ENCODE data around the gene TFDP1.
A peak's percentile ranks its signal among the peaks of the same experiment; 100 is the strongest.

The TFDP1 gene

DNA sequence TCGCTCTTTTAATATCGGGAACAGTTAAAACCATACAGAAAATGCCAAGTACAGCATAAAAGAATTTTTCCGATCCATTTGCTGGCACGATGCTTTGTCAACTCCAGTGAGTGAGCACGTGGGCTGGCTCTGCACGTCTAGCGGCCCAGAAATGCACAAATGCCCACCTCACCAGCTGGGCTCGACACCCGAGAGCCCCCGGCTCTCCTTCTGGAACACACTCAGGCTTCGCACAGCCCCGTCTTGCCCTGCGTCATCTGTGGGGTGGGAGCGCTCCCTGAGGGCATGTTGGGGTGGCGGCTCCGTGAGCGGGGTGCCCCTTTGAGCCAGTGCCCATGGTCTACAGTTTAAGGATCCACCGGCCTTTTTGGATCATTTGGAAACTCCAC, 48.9 kb downstream of the TFDP1 start:
- DNase-seq (ENCODE audit: low spot score) = no peak

DNA sequence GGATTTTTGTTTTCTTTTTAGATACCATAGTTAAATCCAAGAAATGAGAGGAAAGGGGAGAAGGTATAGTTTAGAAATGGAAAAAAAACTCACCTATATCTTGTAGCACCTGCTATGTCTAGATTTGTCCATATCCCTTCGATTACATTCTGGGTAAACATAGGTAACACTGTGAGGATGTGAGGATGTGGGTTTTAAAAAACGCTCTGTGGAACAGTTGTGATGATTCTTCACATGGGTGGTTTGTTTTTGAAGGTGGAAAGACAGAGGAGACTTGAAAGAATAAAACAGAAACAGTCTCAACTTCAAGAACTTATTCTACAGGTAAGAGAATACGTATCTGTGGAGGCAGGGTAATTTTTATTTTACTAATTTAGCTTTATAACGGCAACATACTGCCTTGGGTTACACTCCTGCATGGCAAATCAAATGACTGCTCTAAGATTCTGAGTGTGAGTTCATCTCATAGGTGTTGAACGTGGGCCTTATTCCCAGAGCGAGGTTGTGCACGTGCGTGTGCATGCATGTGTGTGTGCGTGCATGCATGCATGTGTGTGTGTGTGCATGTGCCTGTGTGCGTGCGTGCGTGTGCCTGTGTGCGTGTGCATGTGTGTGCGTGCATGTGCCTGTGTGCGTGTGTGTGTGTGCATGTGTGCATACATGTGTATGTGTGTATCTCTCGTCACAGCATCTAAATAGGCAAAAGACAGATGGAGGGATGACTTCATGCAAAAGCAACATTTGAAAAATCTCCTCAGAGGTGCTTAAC, 49.9 kb downstream of the TFDP1 start:
- DNase-seq (ENCODE audit: low spot score) = no peak

DNA sequence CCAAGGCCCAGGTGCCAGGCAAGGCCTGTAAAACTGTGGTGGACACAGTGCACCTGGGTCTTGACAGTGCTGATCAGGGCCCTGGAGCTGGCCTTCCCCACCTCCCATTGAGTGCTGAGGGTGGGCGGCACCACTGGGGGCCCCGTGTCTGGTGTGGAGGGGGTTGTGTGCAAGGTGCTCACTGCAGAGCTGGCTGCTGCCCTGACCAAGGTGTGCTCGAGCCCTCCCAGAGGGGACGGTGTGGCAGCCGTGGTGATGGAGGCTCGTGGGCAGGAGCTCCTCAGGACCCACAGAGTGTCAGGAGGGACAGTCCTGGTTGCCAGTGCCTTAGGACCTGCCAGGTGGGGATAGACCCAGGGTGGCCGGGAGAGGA, 50.5 kb downstream of the TFDP1 start:
- no peak for DNase-seq (ENCODE audit: low spot score)

DNA sequence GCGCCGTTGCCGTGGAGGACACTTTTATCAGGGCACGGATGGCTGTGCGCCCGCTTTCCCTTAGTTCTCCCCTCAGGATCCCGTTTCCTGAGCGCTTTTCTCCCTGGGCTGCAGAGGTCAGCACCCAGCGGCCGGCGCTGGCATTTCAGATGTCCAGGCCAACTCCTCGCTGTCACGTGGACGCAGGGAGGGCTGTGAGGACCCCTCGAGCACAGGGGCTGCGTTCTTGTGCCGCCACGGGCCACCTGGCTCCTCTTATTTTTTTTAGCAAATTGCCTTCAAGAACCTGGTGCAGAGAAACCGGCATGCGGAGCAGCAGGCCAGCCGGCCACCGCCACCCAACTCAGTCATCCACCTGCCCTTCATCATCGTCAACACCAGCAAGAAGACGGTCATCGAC, 51.2 kb downstream of the TFDP1 start:
- DNase-seq (ENCODE audit: low spot score) = no peak

DNA sequence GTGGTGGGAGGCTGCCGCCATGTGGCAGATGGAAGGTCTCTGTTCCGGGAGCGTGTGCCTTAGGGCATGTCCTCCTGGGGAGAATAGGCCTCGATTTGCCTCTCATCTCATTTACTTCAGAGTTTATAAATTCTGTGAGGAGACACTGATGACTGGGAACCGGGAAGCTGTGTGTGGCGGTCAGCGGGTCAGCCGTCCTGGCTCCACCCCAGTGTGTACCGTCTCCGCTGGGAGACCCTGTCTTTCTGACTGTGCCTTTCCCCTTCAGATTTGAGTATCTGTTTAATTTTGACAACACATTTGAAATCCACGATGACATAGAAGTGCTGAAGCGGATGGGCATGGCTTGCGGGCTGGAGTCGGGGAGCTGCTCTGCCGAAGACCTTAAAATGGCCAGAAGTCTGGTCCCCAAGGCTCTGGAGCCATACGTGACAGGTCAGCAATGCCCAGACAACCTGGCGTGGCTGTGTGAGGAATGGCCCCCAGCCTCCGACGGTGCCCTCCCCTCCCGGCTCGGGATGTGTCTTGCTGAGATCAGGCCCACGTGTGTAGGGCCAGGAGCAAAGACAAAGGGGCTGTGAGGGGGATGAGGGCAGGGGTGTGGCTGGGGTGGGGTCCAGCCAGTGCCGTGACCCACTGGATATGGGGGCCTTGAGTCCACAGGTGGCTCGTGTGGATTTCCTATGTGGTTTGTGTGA, 51.9 kb downstream of the TFDP1 start:
- DNase-seq (ENCODE audit: low spot score) = no peak

DNA sequence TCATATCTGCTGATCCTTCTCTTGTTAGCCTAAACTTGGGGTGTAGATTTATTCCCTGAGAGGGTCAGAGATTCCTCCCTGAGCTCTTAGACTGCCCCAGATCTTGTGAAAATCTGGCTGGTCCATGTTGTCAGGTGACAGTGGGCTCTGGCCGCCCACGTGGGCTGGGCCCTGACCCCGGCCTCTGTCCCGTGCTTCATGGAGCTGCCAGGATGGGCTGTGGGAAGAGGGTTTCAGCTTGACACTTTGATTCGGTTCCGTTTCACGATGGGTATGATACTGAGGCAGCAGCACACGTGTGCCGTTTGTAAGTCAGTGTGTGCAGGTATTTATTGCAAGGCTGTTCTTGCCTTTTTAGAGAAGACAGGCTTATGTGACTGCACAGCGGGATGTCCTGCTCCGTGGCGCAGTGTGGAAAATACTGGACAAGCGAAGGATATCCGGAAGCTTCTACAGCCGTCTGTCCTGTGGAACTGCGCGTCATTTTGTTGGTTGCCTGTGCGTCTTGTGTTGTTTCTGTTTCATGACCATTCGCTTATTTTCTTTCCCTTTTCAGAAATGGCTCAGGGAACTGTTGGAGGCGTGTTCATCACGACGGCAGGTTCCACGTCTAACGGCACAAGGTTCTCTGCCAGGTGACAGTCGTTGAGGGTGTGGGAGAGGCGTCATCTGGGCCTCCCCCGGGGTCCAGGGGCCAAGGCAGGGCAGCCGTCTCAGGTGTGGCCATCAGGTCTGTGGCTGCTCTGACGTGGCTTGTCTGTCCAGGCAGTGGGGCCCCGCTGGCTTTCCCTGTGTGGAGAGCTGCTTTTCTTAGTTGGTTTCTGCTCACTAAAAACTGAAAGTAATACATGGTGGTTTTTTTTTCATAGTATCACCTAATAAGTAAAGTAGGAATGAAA, 53.0 kb downstream of the TFDP1 start:
- DNase-seq (ENCODE audit: low spot score) = no peak

DNA sequence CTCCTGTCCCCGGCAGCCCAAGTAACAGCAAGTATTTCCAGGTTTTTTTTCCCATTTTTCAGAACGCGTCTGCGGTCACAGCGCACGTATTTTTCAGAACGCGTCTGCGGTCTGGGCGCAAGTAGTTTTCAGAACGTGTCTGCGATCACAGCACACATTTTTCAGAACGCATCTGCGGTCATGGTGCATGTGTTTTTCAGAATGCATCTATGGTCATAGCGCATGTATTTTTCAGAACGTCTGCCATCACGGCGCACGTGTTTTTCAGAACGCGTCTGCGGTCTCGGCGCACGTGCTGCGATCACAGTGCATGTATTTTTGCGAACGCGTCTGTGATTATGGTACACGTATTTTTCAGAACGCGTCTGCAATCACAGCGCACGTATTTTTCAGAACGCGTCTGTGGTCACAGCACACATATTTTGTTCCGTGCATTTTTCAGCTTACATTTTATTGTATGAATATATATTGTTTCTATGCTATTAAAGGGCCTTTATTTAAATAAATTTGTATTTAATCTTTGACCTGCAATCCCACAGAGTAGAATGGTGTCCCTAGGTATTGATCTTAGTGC, 53.7 kb downstream of the TFDP1 start:
- DNase-seq (ENCODE audit: low spot score) = no peak

DNA sequence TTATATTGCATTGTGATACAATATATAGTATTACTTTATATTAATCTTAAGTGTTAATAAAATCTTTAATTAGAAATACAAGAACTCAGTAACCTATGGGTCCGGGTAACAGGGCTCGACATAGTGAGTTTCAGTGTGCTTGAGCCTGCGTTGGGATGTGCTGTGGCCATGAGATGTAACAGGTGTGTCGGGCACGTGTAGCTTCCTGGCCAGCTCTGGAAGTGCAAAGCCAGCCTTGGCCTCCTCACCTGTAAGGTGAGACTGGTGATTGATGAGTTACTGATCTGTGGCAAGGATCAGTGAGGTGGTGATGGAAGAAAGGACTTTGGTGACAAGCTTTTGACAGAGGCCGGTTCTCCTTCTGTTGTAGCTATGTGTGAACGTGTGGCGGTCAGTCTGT, 54.3 kb downstream of the TFDP1 start:
- DNase-seq (ENCODE audit: low spot score) = no peak

DNA sequence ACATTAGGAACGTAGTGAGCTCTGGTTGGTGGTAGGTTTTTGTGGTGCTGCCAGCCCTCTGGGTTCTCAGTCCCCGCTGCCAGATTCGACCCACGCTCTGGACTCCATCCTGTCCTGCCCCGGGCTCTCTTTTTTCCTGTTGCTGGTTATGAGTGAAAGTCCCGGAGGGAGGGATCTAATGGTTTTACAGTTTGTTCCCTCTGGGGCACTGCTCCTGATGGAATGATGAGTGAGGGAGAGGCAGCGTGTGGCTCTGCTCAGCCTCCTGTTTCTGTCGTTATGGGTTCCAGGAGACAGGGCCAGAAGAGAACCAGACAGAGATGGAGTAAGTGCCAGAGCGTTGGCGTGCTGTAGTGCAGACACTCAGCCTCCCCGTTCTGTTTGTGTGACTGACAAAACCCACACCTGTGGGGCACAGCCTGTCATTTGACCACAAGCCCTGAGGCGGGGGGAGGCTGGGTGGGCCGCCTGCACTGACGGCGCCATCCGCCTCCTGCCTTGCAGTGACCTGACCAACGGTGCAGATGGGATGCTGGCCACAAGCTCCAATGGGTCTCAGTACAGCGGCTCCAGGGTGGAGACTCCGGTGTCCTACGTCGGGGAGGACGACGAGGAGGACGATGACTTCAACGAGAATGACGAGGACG, 55.2 kb downstream of the TFDP1 start:
- DNase-seq (ENCODE audit: low spot score) = no peak

DNA sequence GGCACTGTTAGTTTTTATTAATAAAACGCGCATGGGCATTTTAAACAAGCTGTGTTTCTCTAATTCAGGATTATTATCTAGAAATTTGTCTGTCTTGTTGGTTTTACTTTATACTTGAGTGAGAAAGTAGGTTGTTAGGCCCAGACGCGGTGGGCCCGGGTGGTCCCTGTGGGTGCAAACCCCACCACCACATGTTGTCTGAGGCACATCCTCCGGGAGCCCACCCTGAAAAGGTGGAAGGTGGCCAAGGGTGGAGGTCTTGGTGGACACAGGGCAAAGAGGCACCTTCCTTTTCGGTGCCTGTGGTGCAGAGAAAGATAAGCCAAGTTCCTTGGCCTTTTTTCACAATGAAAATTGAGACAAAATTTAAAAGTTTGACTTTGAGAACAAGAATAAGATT, 56.9 kb downstream of the TFDP1 start:
- no peak for DNase-seq (ENCODE audit: low spot score)

DNA sequence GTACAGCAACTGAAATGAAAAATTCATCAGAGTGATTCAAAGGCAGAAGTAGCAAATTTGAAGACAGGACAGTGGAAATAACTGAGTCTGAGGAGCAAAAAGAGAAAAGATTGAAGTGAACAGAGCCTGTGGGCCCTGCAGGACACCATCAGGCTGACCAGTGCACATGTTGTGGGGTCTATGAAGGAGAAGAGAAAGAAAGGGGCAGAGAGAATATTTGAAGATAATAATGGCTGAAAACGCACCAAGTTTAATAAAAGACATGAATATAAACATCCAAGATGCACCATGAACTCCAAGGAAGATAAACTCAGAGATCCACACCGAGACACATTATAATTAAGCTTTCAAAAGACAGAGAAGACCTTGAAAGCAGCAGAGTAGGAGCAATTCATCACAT, 58.0 kb downstream of the TFDP1 start:
- DNase-seq (ENCODE audit: low spot score) = no peak

DNA sequence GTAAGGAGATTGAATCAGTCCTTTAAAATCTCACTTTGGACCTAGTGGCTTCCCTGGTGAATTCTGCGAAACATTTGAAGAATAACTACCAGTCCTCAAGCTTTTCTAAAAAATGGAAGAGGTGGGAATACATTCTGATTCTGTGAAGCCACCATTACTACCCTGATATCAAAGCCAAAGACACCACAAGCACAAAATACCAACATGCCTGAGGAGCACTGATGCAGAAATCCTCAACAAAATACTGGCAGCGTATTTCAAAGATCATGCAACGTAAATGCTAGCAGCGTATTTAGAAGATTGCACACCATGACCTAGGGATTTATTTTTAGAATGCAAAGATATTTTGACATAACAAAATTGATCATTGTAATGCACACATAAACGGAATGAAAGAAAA, 59.0 kb downstream of the TFDP1 start:
- peak; percentile 66 for DNase-seq (ENCODE audit: low spot score)

DNA sequence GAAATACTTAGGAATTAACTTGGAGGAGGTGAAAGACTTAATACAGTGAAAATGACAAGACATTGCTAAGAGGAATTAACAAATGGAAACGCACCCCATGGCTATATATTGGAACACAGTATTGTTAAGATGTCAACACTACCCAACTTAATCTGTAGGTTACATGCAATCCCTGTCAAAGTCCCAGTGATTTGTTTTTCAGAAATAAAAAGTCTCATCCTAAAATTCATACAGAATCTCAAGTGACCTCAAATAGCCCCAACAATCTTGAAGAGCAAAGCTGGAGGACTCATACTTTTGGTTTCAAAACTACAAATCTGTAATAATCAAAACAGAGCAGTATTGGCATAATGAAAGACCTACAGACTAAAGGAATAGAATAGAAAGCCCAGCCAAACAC, 60.2 kb downstream of the TFDP1 start:
- no peak for DNase-seq (ENCODE audit: low spot score)

DNA sequence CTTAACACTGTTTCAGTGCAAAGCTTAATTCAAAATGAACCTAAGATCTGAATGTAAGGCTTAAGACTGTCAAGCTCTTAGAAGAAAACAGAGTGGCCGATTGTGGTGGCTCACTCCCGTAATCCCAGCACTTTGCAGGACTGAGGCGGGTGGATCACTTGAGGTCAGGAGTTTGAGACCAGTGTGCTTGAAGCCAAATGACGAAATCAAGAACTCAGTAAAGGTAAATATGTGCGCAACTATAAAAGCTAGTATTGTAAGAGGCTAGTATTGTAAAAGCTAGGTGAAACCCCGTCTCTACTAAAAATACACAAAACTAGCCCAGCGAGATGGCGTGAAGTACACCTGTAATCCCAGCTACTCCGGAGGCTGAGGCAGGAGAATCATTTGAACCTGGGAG, 60.8 kb downstream of the TFDP1 start:
- no peak for DNase-seq (ENCODE audit: low spot score)

DNA sequence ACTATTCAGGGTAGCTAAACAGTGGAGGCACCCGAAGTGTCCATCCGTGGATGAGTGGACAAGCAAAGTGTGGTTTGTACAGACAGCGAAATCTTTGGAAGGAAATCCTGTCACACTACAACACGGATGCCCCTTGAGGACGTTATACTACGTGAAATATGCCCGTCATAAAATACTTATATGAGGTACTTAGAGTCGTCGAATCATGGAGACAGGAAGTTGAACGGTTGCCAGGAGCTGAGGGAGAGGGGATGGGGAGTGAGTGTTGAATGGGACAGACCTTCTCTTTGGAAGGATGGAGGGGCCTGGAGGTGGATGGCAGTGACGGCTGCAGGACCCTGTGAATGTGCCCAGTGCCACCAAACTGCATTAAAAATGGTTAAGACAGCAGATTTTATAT, 61.8 kb downstream of the TFDP1 start:
- no peak for DNase-seq (ENCODE audit: low spot score)

DNA sequence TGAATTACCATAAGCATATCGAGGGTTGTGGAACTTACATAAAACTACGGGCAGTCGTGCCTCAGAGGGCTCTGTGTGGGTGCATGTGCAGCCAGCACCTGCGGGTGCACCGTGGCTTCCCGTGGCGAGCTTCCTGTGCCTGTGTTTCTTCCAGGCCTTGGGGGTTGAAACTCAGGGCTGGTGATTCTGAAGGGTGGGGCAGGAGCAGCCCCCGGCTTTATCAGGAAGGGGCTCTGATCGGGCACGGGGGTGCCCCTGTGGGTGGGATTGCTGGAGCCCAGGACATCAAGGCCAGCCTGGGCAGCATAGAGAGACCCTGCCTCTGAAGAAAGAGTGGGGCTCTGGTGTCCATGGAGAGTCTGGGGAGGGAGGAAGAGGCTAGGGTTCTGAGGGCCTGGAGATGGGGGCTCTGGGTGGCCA, 62.4 kb downstream of the TFDP1 start:
- DNase-seq (ENCODE audit: low spot score) = no peak

DNA sequence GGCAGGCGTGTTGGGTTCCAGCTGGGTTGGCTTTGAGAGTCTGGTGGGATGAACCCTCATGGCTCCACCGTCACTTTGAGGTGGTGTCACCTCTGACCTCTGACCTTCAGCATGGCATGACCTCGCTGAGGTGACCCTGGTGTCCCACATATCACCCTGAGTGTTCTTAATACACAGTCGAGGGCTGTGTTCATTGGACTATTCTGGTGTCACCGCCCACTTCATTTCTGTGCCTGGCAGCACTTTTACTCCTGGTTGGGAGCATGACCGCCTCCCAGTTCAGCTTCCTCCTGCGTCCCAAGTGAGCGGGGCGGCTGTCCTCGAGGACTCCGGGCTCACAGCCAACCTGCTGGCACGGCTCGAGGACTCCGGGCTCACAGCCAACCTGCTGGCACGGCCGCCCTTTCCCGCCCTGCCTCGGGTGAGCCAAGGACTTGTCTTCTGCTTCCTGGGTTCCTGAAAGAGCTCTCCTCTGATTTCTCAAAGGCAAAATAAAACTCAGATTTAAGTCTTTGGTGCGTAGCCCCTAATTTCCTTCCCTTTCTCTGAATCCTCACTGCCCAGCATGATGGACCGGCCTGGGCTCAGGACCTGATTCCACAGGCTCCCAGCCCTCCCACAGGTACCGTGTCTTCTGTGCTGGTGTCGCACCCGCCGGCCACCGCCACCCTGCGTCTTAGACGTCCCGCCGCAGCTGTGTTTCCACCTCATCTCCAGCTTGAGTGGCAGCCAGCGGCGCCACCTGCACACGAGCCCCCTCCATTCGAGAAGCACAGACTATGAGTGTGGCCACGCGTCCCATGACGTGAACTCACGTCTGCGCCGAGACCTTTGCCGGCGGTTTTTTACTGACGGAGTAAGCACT, 63.0 kb downstream of the TFDP1 start:
- no peak for DNase-seq (ENCODE audit: low spot score)

DNA sequence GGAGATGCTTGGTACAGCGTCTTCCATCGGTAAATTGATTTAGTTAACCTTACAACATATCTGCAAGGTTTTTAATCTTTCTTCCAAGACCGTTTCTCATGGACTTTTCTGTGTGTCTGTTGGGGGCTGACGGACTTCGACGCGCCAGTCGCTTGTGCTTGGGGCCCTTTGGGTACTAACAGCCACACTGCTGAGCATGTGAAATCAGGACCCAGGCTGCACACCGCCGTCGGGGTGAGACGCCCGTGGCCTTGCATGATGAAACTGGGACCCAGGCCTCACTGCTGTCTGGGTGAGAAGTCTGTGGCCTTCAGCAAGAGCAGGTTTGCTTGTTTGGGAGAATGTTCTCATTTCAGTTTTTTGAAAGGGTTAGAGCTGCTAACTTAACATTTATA, 63.7 kb downstream of the TFDP1 start:
- DNase-seq (ENCODE audit: low spot score) = no peak

DNA sequence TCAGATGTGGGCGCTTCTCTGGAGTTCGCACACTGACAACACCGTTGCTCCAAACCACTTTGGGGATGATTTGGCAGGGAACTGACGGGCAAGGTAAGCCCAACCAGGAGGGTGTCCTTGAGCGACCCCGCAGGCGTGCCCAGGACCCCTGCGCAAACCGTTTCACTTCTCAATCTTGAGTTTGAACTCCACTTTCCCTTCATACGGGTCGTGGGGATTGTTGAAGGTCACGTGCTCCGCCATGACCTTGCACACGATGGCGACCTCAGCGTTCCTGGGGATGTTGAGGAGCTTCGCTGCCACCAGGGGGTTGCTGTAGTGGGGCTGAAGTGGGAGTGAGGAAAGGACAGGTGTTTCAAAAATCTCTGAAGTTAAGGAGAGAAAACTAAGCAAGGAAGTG, 64.7 kb downstream of the TFDP1 start:
- no peak for DNase-seq (ENCODE audit: low spot score)

DNA sequence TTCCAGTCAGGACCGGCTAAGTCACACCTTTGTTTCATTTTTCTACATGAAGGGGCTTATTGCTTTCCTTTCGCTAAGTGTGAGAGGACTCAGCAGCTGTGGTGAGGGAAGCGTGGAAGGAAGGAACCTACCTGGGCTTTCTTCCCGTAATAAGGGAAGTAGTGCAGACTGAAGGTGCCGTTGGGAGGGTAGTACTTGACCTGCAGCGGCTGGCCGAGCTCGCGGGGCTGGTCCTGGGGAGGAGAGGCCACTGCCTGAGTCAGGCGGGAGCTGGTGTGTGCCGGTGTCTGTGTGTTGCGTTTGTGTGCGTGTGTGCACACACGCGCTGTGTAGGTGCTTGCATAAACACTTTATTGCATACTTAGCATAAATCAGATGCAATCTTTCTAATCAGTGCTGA, 65.7 kb downstream of the TFDP1 start:
- no peak for DNase-seq (ENCODE audit: low spot score)

DNA sequence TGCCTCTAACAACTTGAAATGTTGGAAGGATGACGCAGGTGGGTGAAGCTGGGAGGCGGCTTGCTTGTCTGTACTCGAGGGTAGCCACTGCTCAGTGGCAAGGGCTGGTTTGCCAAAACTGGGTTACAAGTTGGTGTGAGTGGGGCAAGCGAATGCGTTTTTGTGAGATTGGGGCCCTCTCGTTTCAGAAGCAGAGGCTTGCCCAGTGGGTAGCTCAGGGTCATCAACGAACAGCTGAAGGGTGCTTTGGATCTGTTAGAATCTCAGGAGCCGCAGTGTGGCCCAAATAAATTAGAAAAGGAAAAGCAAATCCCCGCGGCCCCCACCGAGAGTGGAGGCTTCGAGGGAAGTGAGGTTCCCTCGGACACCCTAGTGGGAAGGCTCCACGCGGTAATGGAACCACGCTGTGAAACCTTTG, 66.2 kb downstream of the TFDP1 start:
- no peak for DNase-seq (ENCODE audit: low spot score)
